LNCAP (cell line): ENCODE measurements around the gene ADARB2.

ENCODE experiments used
- TF ChIP-seq, protein P1 (sequence below): fragments of 450-650 bp; IDR thresholded peaks from 2 replicates; pipeline ENCODE4 v1.5.1; 2017; ENCODE audit warnings: mild to moderate bottlenecking

The ADARB2 gene

DNA sequence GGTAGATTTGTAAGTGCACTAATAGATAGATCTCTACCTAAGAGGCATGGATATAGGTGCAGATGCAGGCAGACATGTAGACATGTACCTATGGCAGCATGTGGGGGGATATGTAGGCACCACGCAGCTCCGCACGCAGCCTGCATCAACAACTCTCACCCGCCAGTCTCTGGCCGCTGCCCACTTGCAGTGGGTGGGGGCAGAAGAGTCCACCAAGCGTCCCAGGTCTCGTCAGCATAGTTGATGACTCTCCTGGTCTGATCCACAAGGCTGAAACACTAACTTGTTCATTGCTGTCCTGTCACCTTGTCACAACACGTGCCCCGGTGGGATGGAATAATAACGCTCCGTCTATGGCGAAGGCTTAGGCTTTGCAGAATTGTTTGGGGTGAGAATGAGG lies 252.0 kb downstream of the ADARB2 start:
- TF ChIP-seq, protein P1, sequence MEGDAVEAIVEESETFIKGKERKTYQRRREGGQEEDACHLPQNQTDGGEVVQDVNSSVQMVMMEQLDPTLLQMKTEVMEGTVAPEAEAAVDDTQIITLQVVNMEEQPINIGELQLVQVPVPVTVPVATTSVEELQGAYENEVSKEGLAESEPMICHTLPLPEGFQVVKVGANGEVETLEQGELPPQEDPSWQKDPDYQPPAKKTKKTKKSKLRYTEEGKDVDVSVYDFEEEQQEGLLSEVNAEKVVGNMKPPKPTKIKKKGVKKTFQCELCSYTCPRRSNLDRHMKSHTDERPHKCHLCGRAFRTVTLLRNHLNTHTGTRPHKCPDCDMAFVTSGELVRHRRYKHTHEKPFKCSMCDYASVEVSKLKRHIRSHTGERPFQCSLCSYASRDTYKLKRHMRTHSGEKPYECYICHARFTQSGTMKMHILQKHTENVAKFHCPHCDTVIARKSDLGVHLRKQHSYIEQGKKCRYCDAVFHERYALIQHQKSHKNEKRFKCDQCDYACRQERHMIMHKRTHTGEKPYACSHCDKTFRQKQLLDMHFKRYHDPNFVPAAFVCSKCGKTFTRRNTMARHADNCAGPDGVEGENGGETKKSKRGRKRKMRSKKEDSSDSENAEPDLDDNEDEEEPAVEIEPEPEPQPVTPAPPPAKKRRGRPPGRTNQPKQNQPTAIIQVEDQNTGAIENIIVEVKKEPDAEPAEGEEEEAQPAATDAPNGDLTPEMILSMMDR, result no peak

DNA sequence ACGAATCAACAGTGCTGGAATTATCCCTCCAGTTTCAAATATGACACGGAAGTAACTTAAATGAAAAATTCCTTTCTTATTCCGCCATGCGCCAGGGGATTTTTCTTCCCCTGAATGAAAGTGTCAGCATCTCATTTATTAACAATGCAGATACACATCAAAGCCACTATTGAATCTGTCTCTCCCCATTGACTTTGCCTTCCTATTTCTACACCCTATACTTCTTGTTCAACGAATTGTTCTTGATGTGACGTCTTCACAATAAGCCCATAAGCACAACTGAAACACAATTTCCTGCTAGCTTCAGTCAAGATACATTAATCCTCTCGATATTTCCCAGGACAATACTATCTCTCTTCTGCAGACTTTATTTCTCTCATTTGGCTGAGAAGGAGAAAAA lies 253.5 kb downstream of the ADARB2 start:
- TF ChIP-seq, protein P1, result no peak

DNA sequence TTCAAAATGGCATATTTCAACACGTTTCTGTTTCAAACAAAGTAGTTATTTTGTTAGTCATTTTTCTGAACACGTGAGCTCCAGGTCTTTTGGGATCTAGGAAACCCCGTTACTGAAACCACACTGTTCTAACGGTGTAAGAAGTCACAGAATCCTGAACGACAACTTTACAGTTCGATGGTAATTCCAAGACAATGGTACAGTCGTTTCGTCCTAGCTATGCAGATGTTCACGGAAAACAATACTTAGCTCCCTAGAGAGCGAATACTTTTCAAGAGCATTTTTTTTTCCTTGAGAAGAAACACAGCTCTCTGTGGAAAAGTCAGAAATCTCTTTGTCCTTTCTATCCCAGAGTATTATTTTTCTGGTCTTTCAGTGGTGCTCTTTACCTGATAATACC lies 254.1 kb downstream of the ADARB2 start:
- TF ChIP-seq, protein P1, result no peak

DNA sequence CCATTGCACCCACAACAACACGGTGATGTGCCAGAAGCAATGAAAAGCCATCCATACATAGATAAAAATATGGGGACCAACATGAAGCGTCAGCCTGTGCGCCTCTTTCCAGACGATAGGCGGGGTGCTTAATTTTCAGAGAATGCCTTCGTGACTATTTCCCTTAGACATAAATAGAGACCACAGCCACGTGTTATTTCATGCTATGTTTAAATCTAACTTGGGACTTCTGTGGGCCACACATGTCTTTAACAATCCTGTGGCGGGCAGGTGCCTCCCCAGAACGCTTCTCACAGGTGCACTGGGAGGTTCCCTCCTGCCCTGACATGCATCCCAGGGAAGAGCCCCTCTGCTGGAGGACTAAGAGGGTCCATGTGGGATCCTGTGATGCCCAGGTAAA lies 259.7 kb downstream of the ADARB2 start:
- TF ChIP-seq, protein P1, result no peak

DNA sequence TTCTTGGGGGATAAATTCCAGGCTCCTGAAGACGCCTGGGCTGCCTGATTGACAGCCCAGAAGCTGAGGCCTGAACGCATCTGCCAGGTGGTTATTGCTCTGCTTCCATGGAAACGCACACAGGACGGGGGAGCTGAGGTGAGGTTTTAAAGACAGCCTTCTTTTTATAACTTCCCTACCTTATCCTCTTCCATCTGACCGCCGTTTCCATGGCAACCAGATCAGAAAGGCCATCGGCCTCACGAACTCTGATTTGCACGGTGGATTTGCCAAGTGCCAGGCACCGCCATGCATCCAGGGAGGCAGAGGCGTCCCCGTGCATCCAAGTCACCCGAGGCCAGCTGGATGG lies 260.9 kb downstream of the ADARB2 start:
- TF ChIP-seq, protein P1, result no peak

DNA sequence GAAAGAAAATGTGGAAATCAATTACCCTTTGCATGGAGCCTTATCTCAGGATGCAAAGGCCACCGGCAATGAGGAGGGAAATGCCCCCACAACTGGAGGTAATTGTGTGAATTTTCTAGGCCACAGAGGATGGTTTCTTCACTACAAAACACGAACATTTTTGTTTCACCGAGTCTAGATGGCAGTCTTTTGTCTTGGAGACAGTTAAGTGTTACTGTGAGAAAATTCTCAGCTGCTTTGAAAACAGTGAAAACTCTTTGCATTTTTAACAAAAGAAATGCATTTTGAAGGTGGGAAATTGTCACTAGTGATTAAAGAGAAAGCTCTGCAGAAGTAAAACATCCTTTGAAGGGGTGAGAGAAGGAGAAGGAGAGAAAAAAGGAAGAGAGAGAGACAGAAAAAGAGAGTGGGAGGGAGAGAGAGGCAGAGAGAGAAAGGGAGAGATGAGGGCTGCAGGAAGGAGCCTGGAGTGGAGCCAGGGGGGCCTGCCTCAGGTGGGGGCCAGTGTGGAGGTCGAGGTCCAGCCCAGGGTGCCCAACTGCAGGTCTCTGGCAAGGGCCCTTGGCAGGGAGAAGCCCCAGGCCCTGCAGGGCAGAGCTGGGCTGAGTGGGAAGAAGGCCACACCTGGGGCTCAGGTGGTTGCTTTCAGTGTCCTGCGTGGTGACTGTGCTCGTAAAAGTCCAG lies 261.4 kb downstream of the ADARB2 start:
- TF ChIP-seq, protein P1, result no peak

DNA sequence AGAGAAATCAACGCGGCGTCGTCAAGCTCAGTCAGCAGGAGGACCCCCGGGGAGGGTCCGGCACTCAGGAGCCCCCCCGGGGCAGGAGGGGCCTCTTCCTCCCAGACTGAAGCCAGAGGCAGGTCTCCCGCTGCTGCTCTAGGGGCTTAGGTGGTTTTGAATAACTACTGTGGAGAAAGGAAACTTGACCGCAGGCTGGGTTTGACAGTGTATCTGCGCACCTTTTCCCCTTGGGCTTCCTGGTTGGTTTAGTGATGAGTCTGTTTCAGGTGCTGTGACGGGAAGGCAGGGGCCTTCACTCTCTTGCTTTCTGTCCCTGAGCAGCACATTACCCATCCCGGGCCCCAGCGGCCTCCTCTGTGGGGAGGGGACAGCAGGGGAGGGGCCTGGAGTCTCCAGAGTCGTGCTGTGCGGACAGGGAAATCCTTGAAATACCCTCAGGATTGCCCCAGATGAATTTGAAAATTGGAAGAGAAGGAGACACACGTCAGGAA lies 262.2 kb downstream of the ADARB2 start:
- TF ChIP-seq, protein P1, result no peak
